GM19438 (cell line): ENCODE results near the gene COL9A3.

Experiments
- ATAC-seq: cut with Tn5 transposase; IDR thresholded peaks from one replicate; pipeline ENCODE4 v1.9.1; 2021; ENCODE audit warnings: low read depth; ENCODE audit not compliant: unreplicated experiment

The COL9A3 gene

DNA sequence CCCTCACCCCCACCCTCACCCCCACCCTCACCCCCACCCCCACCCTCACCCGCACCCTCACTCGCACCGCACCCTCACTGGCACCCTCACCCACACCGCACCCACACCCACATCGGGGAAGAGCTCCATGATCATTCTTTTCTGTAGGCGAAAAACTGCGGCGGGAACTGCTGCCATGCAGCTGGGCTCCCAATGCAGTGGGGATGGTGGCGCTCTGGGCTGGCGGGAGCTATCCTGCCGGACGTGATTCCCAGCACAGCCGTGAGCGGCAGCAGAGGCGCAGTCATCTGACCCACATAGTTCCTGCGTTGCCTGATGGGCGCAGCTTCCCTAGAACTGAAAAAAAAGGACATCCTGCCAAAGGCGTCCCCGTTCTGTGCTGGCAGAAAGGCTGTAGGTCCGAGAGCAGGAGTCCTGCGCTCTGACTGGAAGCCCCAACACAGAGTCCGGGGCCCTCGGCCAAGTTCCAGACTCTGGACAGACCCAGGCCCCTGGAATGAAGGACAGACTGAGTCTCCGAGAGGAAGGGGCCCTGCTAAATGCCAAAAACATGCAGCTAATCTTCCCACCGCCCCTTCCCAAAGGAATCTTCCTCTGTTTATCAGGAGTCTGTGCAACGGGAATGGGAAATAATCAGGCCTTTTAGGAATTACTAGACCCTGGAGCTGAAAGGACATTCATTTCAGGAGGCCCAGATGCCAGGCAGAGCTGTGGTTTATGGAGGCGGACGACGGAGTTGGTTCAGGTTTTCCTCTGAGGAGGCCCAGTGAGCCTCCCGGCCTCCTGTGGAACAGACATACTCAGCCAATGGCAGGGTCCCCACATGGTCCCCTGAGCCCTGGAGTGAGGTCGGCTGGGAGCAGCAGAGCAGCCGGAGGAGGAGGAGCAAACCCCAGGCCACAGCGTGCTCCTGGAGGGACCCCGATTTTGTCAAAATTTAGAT is 58.8 kb downstream of the COL9A3 start:
- ATAC-seq = no peak

DNA sequence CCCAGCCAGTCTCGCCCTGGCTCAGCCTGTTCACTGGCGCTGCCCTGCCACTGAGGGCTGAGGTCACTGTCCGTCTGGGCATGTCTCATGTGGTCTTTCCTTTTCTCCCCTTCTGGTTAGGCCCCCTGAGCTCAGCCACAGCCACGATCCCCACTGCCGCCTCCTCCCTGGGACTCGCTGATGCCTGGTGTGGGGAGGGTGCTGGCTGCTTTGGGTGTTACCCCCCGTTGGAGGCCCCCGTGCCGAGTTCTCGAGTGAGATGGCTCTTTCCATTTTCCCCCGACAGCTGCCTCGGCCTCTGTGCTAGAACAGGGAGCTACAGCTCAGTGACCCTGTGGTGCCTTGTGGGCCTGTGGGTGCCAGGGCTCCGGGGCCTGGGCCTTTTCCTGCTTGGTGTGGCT is 59.7 kb downstream of the COL9A3 start:
- ATAC-seq = no peak

DNA sequence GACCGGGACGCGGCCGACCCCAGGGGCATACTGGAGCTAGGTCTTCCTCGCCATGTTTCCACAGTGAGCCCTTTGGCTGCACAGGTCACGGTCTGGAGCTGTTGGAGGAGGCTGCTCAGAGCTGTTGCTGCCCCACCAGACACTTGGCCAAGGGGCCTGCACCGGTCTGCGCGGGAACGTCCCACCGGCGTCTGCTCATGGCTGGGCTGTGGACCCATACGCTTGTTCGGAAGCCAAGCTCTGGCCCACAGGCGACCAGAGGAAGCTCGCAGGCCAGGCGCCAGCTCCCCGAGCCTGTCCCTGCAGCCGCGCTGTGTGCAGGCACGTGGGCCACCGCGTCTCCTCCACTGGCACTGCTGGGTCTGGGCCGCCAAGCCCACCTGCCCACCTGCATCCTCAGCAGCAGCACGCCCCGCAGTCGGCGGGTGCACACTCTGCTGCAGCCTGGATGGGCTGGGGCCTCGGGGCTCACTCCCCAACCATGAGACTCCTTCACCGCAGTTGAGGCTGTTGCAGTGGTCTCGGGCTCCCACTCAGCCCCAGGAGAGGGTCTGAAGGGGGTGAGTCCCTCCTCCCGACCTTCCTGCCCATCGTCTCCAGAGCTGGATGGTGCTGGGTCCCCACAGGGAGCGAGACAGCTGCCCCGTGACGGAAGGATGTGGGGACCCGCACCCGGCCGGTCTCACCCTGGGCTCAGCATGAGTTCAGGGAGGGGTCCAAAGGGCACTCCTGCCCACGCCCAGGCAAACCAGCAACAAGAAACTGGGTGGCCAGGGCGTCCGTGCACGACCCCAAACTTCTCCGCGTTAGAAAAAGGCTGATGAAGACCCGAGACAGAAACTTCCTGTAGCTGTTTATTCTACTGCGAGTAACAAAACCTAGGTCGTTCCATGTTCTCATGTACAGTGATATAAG is 60.3 kb downstream of the COL9A3 start:
- no peak for ATAC-seq

DNA sequence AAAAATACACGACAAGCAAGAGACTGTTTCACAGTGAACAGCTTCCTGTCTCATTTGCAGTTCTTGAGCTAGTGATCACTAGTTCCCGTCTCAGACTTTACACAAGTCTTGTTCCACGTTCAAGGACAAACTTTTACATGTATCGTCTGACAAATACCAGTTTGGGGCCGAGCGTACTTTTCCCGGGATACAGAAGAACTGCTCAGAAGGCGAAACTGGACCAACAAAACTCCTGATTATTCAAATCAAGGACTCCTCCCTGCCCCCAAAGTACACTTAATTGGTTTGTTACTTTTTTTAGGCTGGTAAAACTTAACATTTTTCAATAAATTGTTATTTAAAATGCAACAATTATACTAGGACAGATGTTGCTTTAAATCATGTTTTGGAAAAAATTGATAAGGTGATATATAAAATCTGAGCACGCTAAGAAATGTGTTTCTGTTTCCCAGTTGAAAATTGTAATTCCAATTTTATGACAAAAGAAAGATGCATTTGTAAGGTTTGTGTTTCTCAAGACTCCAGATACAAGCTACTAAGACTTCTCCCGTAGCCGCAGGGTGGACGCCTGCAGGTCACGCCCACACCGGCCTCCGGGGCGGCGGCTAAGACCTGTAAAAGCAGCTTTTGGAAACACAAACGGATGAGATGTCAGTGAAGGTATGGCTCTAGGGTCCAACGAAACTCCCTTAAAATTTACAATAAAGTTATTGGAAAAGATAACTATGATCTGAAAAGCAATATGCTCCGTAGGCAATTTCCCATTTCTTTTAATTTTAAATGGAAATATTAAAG is 61.6 kb downstream of the COL9A3 start:
- ATAC-seq = no peak

DNA sequence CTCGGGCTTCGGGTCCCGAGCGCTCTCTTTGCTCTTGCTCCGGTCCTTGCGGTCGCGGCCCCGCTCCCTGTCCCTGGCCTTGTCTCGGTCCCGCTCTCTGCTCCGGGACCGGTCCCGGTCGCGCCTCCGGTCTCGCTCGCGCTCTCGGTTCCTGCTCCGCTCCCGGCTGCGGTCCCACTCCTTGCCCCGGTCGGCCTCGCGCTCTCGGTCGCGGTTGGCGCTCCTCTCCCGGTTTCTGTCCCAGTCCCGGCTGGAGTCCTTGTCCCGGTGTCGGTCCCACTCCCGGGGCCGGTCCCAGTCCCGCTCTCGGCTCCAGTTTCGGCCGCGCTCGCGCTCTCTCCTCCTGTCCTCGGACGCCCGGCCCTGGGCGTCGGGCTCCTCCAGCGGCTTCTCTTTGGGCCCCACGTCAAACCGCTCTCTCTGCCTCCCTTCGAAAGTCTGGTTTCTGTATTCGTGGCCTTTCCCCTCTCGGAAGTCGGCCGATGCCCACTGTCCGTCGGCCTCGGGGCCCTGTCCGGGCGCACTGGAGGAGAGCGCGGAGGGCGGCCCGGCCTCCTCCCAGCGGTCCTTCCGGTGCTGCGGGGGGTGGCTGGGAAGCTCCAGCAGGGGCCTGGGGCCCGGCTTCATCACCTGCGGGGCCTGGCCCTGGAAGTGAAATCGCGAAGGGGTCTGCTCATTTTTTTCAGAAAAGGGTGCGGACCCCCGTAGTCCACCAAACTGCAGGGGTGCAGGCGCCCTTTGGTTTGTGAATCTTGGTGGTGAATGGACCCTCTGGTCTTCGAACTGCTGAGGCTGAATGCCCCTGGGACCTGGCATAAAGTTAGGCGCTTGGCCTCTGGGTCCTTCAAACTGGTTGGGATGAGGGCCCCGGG is 62.7 kb downstream of the COL9A3 start:
- no peak for ATAC-seq

DNA sequence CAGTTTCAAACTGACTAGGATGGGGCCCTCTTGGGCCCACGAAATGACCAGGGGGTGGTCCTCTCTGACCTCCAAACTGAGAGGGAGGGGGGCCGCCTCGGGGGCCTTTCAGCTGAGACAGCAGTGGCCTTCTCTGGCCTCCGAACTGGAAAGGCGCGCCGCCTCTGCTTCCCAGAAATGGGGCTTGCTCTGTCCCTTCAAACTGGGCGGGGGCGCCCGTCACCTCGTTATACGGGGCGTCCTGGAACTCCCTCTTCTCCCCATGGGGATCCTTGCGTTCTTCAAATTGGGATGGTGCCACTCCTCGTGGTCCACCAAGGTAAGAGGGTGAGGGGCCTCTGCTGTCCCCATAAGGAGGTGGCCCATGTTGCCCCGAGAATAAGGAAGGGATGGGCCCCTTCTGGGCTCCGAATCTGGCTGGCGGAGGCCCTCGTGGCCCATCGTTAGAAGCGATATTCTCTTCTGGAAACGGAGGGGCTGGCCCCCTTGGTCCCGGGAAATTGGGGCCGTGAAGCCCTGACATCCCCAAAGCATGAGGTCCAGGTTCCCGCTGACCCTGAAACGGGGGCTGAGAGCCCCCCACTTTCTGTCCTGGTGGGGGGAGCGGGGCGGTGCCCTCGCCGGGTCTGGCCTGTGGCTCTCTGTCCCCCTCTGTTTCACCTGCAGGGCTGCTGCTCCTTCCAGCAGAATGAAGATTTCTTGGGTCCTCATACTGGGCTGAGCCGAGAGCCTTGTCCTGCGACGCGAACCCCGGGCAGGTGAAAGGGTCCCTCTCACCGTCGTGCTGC is 63.5 kb downstream of the COL9A3 start:
- ATAC-seq = no peak

DNA sequence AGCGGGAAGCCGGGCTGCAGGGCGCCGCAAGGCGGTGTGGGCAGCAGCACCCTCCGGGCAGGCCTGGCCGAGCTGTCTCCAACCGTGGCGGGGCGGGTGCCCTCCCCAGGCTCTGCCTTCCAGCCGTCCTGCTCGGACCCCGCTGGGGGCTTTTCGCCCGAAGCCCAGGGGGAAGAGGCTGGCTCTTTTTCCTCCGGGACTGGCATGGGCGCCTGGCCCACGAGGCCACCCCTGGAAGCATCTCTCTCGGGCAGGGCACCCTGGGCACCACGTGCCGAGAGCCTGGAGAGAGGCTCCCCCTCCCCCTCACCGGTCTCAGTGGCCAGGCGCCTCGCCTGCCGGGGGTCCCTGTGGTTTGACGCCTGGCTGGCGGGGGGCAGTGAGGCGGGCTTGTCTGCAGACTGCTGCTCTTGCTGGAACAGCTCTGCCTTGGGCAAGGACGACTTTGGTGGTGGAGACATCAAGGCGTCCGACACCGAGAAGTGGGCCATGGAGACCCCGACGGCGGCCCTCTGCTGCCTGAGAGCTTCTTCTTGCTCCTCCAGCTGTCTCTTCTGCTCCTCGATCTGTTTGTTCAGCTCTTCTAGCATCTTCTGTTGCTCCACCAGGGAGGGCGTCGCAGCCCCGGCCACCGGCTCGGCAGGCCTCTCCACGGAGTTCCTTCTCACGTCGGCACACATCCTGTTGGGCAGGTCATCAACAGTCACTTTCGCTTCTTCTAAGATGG is 64.2 kb downstream of the COL9A3 start:
- ATAC-seq = no peak

DNA sequence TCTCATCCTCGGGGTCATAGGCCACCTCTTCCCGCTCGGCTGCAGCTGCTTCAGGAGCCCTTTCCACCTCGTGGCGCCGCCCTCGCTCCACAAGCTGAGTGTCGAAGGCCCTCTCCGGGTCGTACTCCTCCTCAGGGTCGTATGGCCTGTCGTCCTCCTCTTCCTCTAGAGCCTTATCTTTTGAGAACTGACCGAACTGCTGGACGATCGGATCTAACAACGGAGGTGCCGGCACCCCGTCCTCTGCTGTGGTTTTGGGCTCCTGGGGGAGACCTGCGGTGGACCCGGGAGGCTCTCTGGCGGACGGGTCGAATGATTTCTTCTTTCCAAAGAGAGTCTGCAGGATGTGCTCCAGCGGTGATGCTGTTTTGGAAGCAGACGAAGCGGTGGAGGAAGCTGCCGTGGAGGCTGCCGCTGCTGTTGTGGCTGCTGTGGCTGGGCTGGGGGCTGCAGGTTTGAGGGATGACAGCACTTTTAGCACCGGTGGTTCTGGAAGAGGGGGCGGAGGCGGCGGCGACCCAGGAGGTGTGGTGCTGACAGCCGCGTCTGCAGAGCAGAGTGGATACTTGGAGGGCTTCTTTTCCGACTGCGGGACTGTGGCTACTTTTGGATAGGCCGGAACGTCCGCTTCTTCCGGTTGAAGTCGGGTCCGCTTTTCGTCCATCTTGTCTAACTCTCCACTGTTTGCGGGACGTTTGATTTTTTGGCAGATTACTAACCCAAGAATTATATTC is 65.0 kb downstream of the COL9A3 start:
- ATAC-seq = no peak

DNA sequence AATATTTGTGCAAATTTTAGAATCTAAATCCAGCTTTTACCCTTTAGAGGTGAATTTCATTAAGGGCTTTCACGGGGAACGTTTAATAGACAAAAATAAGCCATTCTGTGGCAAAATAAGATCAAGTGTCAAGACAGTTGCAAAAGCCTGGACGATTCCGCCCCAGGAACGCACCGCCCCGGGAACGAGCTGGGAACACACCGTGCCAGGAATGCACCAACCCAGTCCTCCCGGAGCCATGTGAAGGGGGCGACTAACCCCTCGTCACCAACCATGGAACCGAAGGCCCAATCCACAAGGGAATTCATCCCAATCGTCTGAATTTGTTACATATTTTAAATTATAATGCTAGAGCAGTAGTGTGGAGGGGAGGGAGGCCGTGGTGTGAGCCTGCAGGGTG is 65.6 kb downstream of the COL9A3 start:
- no peak for ATAC-seq

DNA sequence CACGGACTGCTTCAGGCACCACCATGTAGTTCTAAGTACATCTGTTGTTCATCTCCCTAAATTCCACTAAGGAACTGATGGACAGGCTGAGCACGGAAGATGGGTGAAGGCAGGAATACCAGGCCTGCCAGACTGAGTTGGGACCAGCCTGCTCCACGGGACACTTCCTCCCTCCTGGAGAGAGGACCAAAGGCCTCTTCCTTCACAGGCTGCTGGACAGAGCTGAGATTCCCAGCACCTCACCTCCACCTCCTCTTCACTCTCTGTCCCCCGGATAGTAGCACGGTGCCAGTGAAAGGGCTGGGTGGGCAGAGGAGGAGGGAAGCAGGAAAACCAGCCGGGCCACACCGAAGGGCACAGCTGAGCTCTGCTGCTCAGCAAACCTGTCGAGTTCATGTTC is 67.7 kb downstream of the COL9A3 start:
- ATAC-seq = no peak

DNA sequence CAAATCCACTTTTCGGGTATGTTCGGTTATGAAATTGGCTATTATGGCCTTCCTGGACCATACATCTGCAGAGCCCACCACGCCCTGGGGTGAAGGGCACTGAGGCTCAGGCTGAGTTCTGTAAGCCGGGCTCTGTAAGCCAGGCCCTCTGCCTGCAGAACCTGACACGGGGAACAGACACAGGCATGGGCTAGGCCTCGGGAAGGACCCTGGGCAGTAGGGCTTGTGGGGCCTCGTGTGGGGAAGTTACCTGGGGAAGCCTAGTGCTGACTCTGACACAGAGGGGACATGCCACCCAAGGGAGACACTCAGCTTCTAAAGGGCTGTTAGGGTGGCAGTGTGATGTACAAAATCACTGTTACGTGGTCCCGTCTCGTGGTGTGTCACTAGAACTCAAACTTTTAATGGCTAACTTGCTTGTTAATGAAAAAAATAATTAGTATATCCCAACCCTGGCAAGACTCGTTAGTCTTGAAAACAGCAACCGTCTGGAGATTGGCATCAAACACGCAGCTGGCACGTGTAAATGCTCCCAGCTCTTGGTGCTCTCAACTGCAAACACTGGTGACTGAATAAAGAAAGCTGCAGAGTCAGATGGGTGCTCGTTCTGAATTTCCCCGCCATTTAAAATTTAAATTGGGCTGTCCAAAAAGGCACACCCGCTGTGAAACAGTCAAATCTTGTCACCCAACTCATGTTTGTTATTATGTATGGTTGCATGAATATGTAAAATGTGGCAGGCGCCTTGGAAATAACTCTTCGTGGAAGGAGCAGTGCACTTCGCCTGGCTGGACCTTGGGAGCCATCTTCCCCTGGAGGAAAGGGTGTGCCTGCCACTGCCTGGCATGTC is 68.4 kb downstream of the COL9A3 start:
- no peak for ATAC-seq

DNA sequence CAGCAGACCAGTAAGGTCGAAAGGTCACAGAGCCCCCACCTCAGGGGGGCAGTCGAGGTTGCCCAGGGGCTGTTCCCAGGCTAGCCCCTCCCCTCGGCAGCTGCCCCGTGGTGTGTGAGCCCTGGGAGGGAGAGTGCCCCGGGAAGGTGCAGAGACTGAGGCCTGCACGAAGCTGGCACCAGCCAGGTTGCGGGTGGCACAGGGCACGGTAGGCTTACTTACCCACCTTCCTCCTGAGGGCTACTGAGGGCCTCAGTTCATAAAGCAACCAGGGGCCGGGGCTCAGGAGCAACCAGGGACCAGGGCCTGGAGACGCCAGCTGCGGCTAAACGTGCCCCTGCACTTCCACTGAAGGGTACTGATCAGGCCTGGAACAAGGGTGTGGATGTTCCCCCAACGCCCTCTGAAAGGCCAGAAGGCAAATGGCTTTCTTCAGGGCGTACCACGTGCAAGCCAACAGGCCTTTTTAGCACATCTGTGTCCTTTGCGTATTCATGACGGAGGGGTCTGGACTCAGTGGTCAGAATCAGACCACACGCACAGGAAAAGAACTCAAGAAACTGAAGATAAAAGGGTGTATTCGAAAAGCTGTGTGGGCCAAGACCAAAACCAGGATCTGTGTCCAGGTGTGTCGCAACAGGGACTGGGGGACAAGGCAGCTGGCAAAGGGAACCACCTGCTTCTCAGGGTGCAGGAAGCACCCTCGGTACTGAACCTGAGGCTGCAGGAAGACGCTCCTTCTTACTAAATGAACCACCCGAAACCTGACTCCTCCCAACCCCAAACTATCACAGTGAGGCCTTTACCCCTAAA is 69.3 kb downstream of the COL9A3 start:
- ATAC-seq = no peak

DNA sequence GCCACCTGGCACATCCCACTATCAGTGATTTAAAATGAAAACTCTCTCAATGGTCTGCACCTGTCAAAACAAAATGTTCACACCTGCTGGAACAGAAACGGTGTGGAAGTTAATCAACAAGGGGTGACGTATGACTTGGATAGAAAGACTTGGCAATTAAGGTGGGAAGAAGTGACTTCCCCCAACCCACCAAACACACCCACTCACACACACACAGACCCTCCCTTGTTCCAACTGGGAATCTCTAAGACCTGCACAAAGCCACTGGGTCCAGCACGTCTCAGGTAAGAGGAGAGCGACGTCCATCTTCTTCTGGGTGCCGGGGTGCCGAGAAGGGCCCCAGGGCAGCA is 69.8 kb downstream of the COL9A3 start:
- ATAC-seq = no peak

DNA sequence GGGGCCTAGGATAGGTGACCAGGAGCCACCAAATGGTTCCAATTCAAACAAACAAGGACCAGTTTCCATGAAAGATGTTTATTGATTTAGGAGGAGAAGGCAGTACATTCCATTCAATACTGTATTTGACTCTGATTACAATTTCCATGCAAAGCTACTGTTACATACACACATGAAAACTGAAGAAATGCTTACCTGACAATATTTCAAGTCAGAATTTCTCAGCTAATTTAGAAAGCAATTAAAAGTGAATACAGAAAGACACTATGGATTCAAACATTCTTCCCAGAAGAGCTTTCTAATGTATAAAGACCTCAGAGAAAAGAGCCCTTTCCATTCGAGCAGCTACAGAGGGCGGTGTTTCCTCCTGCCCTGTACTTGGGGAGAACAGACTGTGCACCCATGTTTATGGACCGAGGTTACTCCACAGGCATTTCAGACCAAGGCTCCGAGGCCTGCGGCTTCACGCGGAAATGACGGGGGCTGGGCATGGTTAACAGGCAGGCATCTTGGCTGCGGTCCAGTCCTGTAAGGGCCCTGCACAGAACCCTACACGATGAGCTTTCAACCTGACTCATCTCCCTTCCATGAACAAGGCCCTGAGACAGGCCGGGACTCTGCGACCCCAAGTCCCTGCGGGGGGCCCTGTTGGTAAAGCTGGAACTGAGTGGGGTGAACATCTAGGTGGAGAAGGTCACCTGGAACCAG is 70.5 kb downstream of the COL9A3 start:
- ATAC-seq = no peak

DNA sequence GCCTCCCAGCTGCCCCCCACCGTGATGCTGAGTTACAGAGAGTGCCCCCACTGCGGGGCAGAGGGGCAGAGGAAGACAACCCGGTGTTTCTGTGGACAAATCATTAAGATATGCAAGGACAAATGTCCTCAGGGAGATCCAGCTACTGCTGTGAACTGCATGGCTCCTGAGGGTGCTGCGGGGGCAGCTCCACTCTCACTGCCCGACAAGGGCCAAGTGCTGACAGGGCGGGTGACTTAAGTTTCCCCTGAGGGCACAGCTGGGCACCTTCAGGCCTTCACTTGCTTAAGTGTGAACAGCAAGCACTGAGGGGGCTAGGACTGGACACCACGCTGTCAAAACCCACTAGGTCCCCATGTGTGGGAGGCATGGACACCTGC is 71.0 kb downstream of the COL9A3 start:
- no peak for ATAC-seq
